ENCODE results near the gene CSF1R.

CSF1R gene

DNA sequence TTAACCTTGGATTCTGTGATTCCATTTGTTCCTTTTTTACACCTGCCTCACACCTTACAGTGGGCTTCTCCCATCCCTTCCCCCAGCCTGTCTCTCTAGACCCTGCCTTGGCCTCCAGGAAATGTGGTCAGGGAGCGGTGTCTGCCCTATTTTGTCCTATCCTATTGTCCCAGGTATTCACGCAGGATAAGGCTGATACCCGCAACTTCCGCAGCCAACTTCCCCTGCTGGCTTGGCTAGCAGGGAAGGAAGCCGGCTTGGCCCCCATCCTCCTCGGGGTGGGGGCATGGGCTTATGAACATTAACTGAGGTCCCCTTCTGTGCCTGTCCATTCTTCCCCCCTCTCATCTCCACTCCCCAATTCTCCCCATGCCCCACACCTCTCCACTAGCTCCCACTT is 3.5 kb downstream of the CSF1R start (continued):
- TF ChIP-seq, protein P1, sequence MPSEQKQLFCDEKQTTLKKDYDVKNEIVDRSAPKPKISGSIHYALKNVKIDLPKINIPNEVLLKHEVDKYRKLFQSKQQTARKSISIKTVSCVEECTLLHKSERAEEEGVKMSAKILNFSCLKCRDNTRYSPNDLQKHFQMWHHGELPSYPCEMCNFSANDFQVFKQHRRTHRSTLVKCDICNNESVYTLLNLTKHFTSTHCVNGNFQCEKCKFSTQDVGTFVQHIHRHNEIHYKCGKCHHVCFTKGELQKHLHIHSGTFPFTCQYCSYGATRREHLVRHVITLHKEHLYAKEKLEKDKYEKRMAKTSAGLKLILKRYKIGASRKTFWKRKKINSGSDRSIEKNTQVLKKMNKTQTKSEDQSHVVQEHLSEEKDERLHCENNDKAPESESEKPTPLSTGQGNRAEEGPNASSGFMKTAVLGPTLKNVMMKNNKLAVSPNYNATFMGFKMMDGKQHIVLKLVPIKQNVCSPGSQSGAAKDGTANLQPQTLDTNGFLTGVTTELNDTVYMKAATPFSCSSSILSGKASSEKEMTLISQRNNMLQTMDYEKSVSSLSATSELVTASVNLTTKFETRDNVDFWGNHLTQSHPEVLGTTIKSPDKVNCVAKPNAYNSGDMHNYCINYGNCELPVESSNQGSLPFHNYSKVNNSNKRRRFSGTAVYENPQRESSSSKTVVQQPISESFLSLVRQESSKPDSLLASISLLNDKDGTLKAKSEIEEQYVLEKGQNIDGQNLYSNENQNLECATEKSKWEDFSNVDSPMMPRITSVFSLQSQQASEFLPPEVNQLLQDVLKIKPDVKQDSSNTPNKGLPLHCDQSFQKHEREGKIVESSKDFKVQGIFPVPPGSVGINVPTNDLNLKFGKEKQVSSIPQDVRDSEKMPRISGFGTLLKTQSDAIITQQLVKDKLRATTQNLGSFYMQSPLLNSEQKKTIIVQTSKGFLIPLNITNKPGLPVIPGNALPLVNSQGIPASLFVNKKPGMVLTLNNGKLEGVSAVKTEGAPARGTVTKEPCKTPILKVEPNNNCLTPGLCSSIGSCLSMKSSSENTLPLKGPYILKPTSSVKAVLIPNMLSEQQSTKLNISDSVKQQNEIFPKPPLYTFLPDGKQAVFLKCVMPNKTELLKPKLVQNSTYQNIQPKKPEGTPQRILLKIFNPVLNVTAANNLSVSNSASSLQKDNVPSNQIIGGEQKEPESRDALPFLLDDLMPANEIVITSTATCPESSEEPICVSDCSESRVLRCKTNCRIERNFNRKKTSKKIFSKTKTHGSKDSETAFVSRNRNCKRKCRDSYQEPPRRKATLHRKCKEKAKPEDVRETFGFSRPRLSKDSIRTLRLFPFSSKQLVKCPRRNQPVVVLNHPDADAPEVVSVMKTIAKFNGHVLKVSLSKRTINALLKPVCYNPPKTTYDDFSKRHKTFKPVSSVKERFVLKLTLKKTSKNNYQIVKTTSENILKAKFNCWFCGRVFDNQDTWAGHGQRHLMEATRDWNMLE (tag by site-specific recombination; conservative IDR thresholded peaks at IDR 0.05; ENCODE audit: low read depth), result no peak
- TF ChIP-seq ZFP37 (tag by site-specific recombination; IDR thresholded peaks at IDR 0.05) (no peak), SP2 (tag by site-specific recombination; IDR thresholded peaks at IDR 0.05) (no peak), ZNF843 (tag by site-specific recombination; IDR thresholded peaks at IDR 0.05) (no peak), KLF16 (tag by site-specific recombination; IDR thresholded peaks at IDR 0.05) (no peak), BCL11A (tag by site-specific recombination; IDR thresholded peaks at IDR 0.05; ENCODE audit: low read depth) (no peak)
- TF ChIP-seq, protein P2, sequence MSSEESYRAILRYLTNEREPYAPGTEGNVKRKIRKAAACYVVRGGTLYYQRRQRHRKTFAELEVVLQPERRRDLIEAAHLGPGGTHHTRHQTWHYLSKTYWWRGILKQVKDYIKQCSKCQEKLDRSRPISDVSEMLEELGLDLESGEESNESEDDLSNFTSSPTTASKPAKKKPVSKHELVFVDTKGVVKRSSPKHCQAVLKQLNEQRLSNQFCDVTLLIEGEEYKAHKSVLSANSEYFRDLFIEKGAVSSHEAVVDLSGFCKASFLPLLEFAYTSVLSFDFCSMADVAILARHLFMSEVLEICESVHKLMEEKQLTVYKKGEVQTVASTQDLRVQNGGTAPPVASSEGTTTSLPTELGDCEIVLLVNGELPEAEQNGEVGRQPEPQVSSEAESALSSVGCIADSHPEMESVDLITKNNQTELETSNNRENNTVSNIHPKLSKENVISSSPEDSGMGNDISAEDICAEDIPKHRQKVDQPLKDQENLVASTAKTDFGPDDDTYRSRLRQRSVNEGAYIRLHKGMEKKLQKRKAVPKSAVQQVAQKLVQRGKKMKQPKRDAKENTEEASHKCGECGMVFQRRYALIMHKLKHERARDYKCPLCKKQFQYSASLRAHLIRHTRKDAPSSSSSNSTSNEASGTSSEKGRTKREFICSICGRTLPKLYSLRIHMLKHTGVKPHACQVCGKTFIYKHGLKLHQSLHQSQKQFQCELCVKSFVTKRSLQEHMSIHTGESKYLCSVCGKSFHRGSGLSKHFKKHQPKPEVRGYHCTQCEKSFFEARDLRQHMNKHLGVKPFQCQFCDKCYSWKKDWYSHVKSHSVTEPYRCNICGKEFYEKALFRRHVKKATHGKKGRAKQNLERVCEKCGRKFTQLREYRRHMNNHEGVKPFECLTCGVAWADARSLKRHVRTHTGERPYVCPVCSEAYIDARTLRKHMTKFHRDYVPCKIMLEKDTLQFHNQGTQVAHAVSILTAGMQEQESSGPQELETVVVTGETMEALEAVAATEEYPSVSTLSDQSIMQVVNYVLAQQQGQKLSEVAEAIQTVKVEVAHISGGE (tag by site-specific recombination; conservative IDR thresholded peaks at IDR 0.05; ENCODE audit: low read depth), result no peak
- TF ChIP-seq, protein P3, sequence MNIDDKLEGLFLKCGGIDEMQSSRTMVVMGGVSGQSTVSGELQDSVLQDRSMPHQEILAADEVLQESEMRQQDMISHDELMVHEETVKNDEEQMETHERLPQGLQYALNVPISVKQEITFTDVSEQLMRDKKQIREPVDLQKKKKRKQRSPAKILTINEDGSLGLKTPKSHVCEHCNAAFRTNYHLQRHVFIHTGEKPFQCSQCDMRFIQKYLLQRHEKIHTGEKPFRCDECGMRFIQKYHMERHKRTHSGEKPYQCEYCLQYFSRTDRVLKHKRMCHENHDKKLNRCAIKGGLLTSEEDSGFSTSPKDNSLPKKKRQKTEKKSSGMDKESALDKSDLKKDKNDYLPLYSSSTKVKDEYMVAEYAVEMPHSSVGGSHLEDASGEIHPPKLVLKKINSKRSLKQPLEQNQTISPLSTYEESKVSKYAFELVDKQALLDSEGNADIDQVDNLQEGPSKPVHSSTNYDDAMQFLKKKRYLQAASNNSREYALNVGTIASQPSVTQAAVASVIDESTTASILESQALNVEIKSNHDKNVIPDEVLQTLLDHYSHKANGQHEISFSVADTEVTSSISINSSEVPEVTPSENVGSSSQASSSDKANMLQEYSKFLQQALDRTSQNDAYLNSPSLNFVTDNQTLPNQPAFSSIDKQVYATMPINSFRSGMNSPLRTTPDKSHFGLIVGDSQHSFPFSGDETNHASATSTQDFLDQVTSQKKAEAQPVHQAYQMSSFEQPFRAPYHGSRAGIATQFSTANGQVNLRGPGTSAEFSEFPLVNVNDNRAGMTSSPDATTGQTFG (tag by site-specific recombination; IDR thresholded peaks at IDR 0.05; ENCODE audit: borderline replicate concordance), result no peak

DNA sequence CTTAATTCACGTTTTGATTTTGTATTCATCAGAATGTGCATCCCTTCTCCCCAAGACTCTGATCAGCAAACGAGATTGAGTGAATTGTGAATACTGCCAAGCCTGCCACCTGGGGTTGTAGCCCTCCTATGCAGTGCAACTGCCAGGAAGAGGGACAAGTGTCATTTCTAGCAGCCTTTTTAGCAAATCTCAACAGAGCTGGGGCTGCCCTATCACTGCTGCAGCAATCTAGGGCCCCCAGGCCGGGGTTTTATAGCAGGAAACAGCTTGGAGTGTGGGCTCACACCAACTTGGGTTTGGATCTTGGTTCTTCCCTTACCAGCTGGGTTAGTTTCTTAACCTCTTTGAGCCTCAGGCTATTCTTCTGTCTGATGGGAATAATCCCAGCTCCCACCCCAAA is 4.0 kb downstream of the CSF1R start:
- Histone ChIP-seq H3K9me3 (ENCODE audit: control insufficient read depth, insufficient read depth, low read depth, low read length) (no peaks in the 10 kb centered on the region), H3K4me3 (ENCODE audit: low read depth, low read length) (no peak overlapping the region), H3K27ac (ENCODE audit: extremely low read depth, low read depth, low read length) (no peak overlapping the region), H3K36me3 (ENCODE audit: control insufficient read depth in 2 of 2, insufficient read depth in 1 of 2, low read length in 2 of 2) (no peaks in the 10 kb centered on the region), H3K4me1 (ENCODE audit: control insufficient read depth, insufficient read depth, low read length) (no peaks in the 10 kb centered on the region)
- ChIA-PET POLR2A (no interaction called here), CTCF (no interaction called here)
- TF ChIP-seq BCL11A (tag by site-specific recombination; IDR thresholded peaks at IDR 0.05; ENCODE audit: low read depth) (no peak), ZBTB8A (tag by site-specific recombination; IDR thresholded peaks at IDR 0.05) (no peak), ZNF792 (tag by site-specific recombination; IDR thresholded peaks at IDR 0.05) (no peak), ZNF621 (tag by site-specific recombination; IDR thresholded peaks at IDR 0.05) (no peak), ZNF837 (tag by site-specific recombination; IDR thresholded peaks at IDR 0.05) (no peak), MZF1 (tag by site-specific recombination; IDR thresholded peaks at IDR 0.05; ENCODE audit: borderline replicate concordance) (no peak), ZNF10 (tag by site-specific recombination; IDR thresholded peaks at IDR 0.05) (no peak), ZNF211 (tag by site-specific recombination; IDR thresholded peaks at IDR 0.05; ENCODE audit: low read depth) (no peak)
- TF ChIP-seq, protein P4, sequence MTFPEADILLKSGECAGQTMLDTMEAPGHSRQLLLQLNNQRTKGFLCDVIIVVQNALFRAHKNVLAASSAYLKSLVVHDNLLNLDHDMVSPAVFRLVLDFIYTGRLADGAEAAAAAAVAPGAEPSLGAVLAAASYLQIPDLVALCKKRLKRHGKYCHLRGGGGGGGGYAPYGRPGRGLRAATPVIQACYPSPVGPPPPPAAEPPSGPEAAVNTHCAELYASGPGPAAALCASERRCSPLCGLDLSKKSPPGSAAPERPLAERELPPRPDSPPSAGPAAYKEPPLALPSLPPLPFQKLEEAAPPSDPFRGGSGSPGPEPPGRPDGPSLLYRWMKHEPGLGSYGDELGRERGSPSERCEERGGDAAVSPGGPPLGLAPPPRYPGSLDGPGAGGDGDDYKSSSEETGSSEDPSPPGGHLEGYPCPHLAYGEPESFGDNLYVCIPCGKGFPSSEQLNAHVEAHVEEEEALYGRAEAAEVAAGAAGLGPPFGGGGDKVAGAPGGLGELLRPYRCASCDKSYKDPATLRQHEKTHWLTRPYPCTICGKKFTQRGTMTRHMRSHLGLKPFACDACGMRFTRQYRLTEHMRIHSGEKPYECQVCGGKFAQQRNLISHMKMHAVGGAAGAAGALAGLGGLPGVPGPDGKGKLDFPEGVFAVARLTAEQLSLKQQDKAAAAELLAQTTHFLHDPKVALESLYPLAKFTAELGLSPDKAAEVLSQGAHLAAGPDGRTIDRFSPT (tag by site-specific recombination; IDR thresholded peaks at IDR 0.05), result no peak
- TF ChIP-seq, protein P5, sequence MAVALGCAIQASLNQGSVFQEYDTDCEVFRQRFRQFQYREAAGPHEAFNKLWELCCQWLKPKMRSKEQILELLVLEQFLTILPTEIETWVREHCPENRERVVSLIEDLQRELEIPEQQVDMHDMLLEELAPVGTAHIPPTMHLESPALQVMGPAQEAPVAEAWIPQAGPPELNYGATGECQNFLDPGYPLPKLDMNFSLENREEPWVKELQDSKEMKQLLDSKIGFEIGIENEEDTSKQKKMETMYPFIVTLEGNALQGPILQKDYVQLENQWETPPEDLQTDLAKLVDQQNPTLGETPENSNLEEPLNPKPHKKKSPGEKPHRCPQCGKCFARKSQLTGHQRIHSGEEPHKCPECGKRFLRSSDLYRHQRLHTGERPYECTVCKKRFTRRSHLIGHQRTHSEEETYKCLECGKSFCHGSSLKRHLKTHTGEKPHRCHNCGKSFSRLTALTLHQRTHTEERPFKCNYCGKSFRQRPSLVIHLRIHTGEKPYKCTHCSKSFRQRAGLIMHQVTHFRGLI (tag by site-specific recombination; IDR thresholded peaks at IDR 0.05), result no peak

All from HEK293 (cell line).